Subcutaneous preadipocyte (primary cell): ENCODE data around the gene VTA1. TPM values are rescaled to one million over a fixed set of nuclear protein-coding genes. Genes with fewer than 3 reads are reported as not detected.

Experiments used
- total RNA-seq: library from RNA; depleted of rRNA; stranded (reverse); fragments of >200 nt; gene quantifications from 2 replicates; pipeline ENCODE4 v1.2.3, GENCODE V29; 2012

The VTA1 gene
- 47.4 and 66.3 TPM in 2 replicates for total RNA-seq

GRCh38 chr6:142146828-142147662 is at the start of gene VTA1, which contains the start of gene NMBR:
Gene VTA1 (plus strand): TSS chr6:142147263. CDS start chr6:142147288, 25 bp downstream.
Gene NMBR (minus strand): TSS chr6:142147122. CDS start chr6:142088658, 58,464 bp downstream.

DNA sequence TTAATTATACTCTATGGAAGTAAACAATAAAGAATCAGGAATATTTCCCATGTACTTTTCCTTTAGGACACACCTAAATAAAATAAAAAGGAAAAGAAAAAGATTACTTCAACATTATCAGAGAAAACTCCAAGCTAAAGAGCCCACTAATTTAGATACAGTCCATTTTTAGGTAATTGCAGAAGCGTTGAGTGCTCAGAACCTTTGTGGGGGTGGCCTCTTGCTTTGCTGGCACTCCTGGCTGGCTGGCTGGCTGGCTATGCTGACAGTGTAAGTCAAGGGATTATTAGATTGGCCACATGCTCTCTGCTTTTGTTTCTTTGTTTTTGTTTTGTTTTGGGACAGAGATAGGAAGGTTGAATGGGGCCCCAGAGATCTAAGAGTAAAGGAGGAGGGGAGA is 14.4 kb upstream of the VTA1 start, which contains the start of gene GJE1:
TSS of gene GJE1 (plus strand) at position 301 of the 400 bp plus-strand sequence. CDS start 234 bp downstream, outside the sequence.

Other genes starting within 250 kb of the VTA1 start
- gene GJE1, start 14.3 kb upstream of the VTA1 start, total RNA-seq: not detected in 2 replicates
- gene NMBR, start 141 bp upstream of the VTA1 start, total RNA-seq: 0.37 TPM in 1 of 2 replicates, not detected in the other
- 0.37 and 0.59 TPM in 2 replicates for gene ADGRG6, start 154.7 kb downstream of the VTA1 start, total RNA-seq